Muscle of arm (tissue), 12 donors: ENCODE results near the gene STK10. TPM values are rescaled to one million over a fixed set of nuclear protein-coding genes. Genes with fewer than 3 reads are reported as not detected.

Source experiments
- DNase-seq: peaks from one replicate; pipeline ENCODE4 v3.0.0-alpha.2; 2013
- polyA plus RNA-seq, 12 donors: library from polyadenylated mRNA; unstranded; fragments of 120-200 nt; gene quantifications; one replicate each; pipeline ENCODE4 v1.2.1, GENCODE V29; 2013; ENCODE audit not compliant: insufficient read length in 12 of 12

STK10 gene
- polyA plus RNA-seq, 12 donors: 12.7 to 50.4 (median 19.7) TPM; not detected in 1

- DNase-seq: no peak
These were observed 1.8 kb upstream of the STK10 start for GRCh38 chr5:172189693-172190296.

- DNase-seq: no peak
These were observed 1.1 kb upstream of the STK10 start for GRCh38 chr5:172188893-172189692.

GRCh38 chr5:172187118-172188032 is 649 bp downstream of the STK10 start:
- no peak for DNase-seq

GRCh38 chr5:172186114-172186695 is 1.8 kb downstream of the STK10 start:
- no peak for DNase-seq

- DNase-seq: no peak
These were observed 2.9 kb downstream of the STK10 start for GRCh38 chr5:172185096-172185461.

- no peak for DNase-seq
These were observed 4.1 kb downstream of the STK10 start for GRCh38 chr5:172183881-172184280.

GRCh38 chr5:172182291-172182690 is 5.7 kb downstream of the STK10 start:
- no peak for DNase-seq

- DNase-seq: no peak
These were observed 7.1 kb downstream of the STK10 start for GRCh38 chr5:172180936-172181335.

- no peak for DNase-seq
These were observed 8.7 kb downstream of the STK10 start for GRCh38 chr5:172178991-172179989.

- DNase-seq: no peak
These were observed 9.6 kb downstream of the STK10 start for GRCh38 chr5:172178301-172178987.

GRCh38 chr5:172177176-172177575 is 10.8 kb downstream of the STK10 start:
- no peak for DNase-seq

GRCh38 chr5:172175263-172175719 is 12.7 kb downstream of the STK10 start:
- no peak for DNase-seq

- DNase-seq: no peak
These were observed 14.4 kb downstream of the STK10 start for GRCh38 chr5:172173564-172174153.

GRCh38 chr5:172172912-172173563 is 15.0 kb downstream of the STK10 start:
- DNase-seq: no peak

- no peak for DNase-seq
These were observed 16.9 kb downstream of the STK10 start for GRCh38 chr5:172171118-172171517.

- DNase-seq: no peak
These were observed 17.7 kb downstream of the STK10 start for GRCh38 chr5:172170251-172170701.

GRCh38 chr5:172169216-172169615 is 18.8 kb downstream of the STK10 start:
- no peak for DNase-seq

GRCh38 chr5:172168311-172168710 is 19.7 kb downstream of the STK10 start:
- no peak for DNase-seq

GRCh38 chr5:172167895-172168294 is 20.1 kb downstream of the STK10 start:
- no peak for DNase-seq
